ENCODE measurements around the gene WNT8B. TPM values are rescaled to one million over a fixed set of nuclear protein-coding genes. Genes with fewer than 3 reads are reported as not detected.

WNT8B gene, protein sequence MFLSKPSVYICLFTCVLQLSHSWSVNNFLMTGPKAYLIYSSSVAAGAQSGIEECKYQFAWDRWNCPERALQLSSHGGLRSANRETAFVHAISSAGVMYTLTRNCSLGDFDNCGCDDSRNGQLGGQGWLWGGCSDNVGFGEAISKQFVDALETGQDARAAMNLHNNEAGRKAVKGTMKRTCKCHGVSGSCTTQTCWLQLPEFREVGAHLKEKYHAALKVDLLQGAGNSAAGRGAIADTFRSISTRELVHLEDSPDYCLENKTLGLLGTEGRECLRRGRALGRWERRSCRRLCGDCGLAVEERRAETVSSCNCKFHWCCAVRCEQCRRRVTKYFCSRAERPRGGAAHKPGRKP
- under 1 TPM in 2 of 5 experiments, not detected in 3; 0.27 to 0.44 TPM for total RNA-seq
- polyA plus RNA-seq, result under 1 TPM; 0.09 to 0.11 TPM
- not detected for total RNA-seq

GRCh38 chr10:100462709-100463108, at the start of gene WNT8B:
Gene WNT8B (plus strand): TSS chr10:100463009. CDS start chr10:100463169, 160 bp downstream.
- Mint-ChIP-seq H3K4me3 (no peak within 1 kb of the TSS), H3K27me3 (peaks cover 0 to 7% (median 0%) of the 10 kb centered on the region in 5 donors), H3K4me1 (no peaks in the 10 kb centered on the region), H3K27ac (no peak within 1 kb of the TSS), H3K36me3 (peaks cover 0 to 24% (median 0%) of the 10 kb centered on the region in 5 donors), H3K9me3 (peaks cover 0 to 3% (median 0%) of the 10 kb centered on the region in 11 donors)
- intact Hi-C loops (cut with micrococcal nuclease), result no loop called here
- Histone ChIP-seq H3K4me1 (ENCODE audit: control insufficient read depth in 2 of 2, insufficient read depth in 2 of 2, low read length in 2 of 2) (no peaks in the 10 kb centered on the region), H3K27me3 (ENCODE audit: control insufficient read depth in 2 of 2, insufficient read depth in 2 of 2, low read length in 2 of 2) (no peaks in the 10 kb centered on the region), H3K36me3 (ENCODE audit: control insufficient read depth in 2 of 3, insufficient read depth in 3 of 3, low read length in 3 of 3) (no peaks in the 10 kb centered on the region), H3K27ac (ENCODE audit: low read depth, low read length) (no peak within 1 kb of the TSS), H3K9me3 (ENCODE audit: control insufficient read depth in 2 of 3, low read length in 3 of 3) (no peaks in the 10 kb centered on the region), H3K4me3 (ENCODE audit: low read length) (no peak within 1 kb of the TSS)
- CTCF ChIA-PET, result no interaction called here
- ATAC-seq (no peak), DNase-seq (no peak)
- POLR2A ChIA-PET, result no interaction called here

DNA sequence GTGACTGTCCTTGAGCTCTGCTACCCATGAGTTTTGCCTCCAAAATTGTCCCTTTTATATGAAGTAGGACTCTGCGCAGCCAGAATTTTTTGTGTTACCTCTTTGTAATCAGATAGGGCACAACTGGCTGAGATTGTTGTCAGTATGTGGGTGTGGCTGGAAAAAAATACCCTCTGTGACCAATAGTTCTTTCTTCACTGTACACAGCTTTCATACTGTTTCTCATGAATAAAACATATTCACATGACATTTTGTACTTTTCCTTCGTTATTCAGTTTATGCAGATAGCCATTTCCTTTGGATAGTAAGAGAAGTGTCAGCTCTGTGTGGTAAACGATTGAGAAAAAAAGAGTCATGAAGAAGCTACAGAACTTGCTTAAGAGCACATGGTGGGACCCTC, 49.6 kb upstream of the WNT8B start:
- Mint-ChIP-seq H3K36me3 (peaks cover 0 to 11% (median 0%) of the 10 kb centered on the region in 5 donors), H3K27ac (no peak overlapping the region), H3K4me1 (peaks cover 0 to 1% (median 0%) of the 10 kb centered on the region in 7 donors), H3K9me3 (peaks cover 0 to 8% (median 0%) of the 10 kb centered on the region in 11 donors), H3K27me3 (peaks cover 0 to 15% (median 5%) of the 10 kb centered on the region in 5 donors), H3K4me3 (no peak overlapping the region)
- Histone ChIP-seq H3K4me1 (ENCODE audit: control insufficient read depth in 2 of 2, insufficient read depth in 2 of 2, low read length in 2 of 2) (no peaks in the 10 kb centered on the region), H3K4me3 (ENCODE audit: low read length) (no peak overlapping the region), H3K9me3 (ENCODE audit: control insufficient read depth in 2 of 3, low read length in 3 of 3) (no peaks in the 10 kb centered on the region), H3K27me3 (ENCODE audit: control insufficient read depth in 2 of 2, insufficient read depth in 2 of 2, low read length in 2 of 2) (no peaks in the 10 kb centered on the region), H3K36me3 (ENCODE audit: control insufficient read depth in 2 of 3, insufficient read depth in 3 of 3, low read length in 3 of 3) (no peaks in the 10 kb centered on the region), H3K27ac (ENCODE audit: low read depth, low read length) (no peak overlapping the region)
- DNase-seq (no peak), ATAC-seq (no peak)
- intact Hi-C loops (cut with micrococcal nuclease), result no loop called here
- CTCF ChIA-PET, result no interaction called here
- POLR2A ChIA-PET, result no interaction called here

DNA sequence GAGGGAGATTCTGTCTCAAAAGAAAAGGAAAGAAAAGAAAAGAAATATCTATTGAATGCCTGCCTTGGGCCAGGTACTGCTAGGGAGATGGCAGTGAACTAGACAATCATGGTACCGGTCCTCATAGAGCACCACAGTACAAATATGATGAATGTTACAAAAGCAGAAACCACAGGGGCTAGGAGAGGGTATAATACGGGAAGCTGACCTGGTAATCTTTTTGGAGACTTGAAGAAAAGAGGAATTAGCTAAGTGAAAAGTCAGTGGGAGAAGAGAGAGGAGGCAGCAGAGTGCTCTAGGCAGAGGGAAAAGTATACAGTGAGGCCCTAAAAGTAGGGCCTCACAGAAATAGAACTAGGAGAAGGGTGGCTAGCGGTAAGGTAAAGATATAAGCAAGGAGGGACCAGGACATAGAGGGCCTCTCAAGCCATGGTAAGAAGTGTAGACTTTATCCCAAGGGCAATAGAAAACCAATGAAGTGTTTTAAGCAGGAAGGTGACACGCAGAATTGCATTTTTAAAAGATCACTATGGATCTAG, 42.8 kb upstream of the WNT8B start:
- Histone ChIP-seq H3K27ac (ENCODE audit: low read depth, low read length) (no peak overlapping the region), H3K9me3 (ENCODE audit: control insufficient read depth in 2 of 3, low read length in 3 of 3) (no peaks in the 10 kb centered on the region), H3K4me1 (ENCODE audit: control insufficient read depth in 2 of 2, insufficient read depth in 2 of 2, low read length in 2 of 2) (no peaks in the 10 kb centered on the region), H3K4me3 (ENCODE audit: low read length) (no peak overlapping the region), H3K27me3 (ENCODE audit: control insufficient read depth in 2 of 2, insufficient read depth in 2 of 2, low read length in 2 of 2) (no peaks in the 10 kb centered on the region), H3K36me3 (ENCODE audit: control insufficient read depth in 2 of 3, insufficient read depth in 3 of 3, low read length in 3 of 3) (no peaks in the 10 kb centered on the region)
- no peak overlapping the region for H3K4me3 Mint-ChIP-seq
- POLR2A ChIA-PET, result no interaction called here
- peaks cover 0 to 1% (median 0%) of the 10 kb centered on the region in 11 donors for H3K9me3 Mint-ChIP-seq
- no peak overlapping the region for H3K27ac Mint-ChIP-seq
- H3K36me3 Mint-ChIP-seq, result peaks cover 0 to 5% (median 0%) of the 10 kb centered on the region in 5 donors
- ATAC-seq (no peak), DNase-seq (no peak)
- H3K4me1 Mint-ChIP-seq, result peaks cover 0 to 6% (median 0%) of the 10 kb centered on the region in 7 donors
- peaks cover 0 to 11% (median 0%) of the 10 kb centered on the region in 5 donors for H3K27me3 Mint-ChIP-seq
- CTCF ChIA-PET, result interaction anchor here (0.7 kb wide), 1 partner anchor 413 kb away, joined by 3 read pairs; no protein-coding TSS in a partner anchor
- intact Hi-C loops (cut with micrococcal nuclease), result no loop called here

DNA sequence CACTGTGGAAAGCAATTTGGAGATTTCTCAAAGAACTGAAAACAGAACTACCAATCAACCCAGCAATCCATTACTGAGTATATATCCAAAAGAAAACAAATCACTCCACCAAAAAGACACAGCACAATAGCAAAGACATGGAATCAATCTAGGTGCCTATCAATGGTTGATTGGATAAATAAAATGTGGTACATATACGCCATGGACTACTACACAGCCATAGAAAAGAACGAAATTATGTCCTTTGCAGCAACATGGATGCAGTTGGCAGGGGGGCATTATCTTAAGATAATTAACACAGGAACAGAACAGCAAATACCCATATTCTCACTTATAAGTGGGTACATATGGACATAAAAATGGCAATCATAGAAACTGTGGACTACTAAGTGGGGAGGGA, 35.4 kb upstream of the WNT8B start:
- no peak overlapping the region for H3K4me3 ChIP-seq (ENCODE audit: low read length)
- H3K9me3 ChIP-seq (ENCODE audit: control insufficient read depth in 2 of 3, low read length in 3 of 3), result no peaks in the 10 kb centered on the region
- intact Hi-C loops (cut with micrococcal nuclease), result no loop called here
- H3K27ac ChIP-seq (ENCODE audit: low read depth, low read length), result no peak overlapping the region
- H3K36me3 ChIP-seq (ENCODE audit: control insufficient read depth in 2 of 3, insufficient read depth in 3 of 3, low read length in 3 of 3), result no peaks in the 10 kb centered on the region
- no peaks in the 10 kb centered on the region for H3K9me3 Mint-ChIP-seq
- H3K4me1 Mint-ChIP-seq, result peaks cover 0 to 3% (median 0%) of the 10 kb centered on the region in 7 donors
- H3K4me1 ChIP-seq (ENCODE audit: control insufficient read depth in 2 of 2, insufficient read depth in 2 of 2, low read length in 2 of 2), result no peaks in the 10 kb centered on the region
- H3K27me3 ChIP-seq (ENCODE audit: control insufficient read depth in 2 of 2, insufficient read depth in 2 of 2, low read length in 2 of 2), result no peaks in the 10 kb centered on the region
- no peak overlapping the region for H3K4me3 Mint-ChIP-seq
- DNase-seq (no peak), ATAC-seq (no peak)
- CTCF ChIA-PET, result no interaction called here
- no peaks in the 10 kb centered on the region for H3K27me3 Mint-ChIP-seq
- H3K27ac Mint-ChIP-seq, result no peak overlapping the region
- POLR2A ChIA-PET, result no interaction called here
- peaks cover 0 to 4% (median 0%) of the 10 kb centered on the region in 5 donors for H3K36me3 Mint-ChIP-seq

- H3K4me3 ChIP-seq (ENCODE audit: low read length), result no peak overlapping the region
- H3K9me3 Mint-ChIP-seq, result no peaks in the 10 kb centered on the region
- DNase-seq (peak; percentile 84 to 96 (median 92)), ATAC-seq (peak; percentile 100)
- H3K4me1 Mint-ChIP-seq, result peaks cover 0 to 18% (median 0%) of the 10 kb centered on the region in 7 donors
- H3K4me1 ChIP-seq (ENCODE audit: control insufficient read depth in 2 of 2, insufficient read depth in 2 of 2, low read length in 2 of 2), result no peaks in the 10 kb centered on the region
- CTCF ChIA-PET, result interaction anchor here (0.6 to 5.4 kb wide), 17 partner anchors 10 to 103 kb away, joined by 3 to 45 read pairs (median 4); partner anchors contain the start of genes PKD2L1 and SEC31B
- H3K27me3 Mint-ChIP-seq, result no peaks in the 10 kb centered on the region
- no peak overlapping the region for H3K4me3 Mint-ChIP-seq
- no peak overlapping the region for H3K27ac ChIP-seq (ENCODE audit: low read depth, low read length)
- intact Hi-C loops (cut with micrococcal nuclease), result loop anchor here (1.0 kb wide), 9 partner anchors 48 to 166 kb away; partner anchors contain the start of gene CWF19L1 (in 1 of the 2)
- POLR2A ChIA-PET, result interaction anchor here (1.0 kb wide), 1 partner anchor 101 kb away, joined by 3 read pairs; no protein-coding TSS in a partner anchor
- H3K9me3 ChIP-seq (ENCODE audit: control insufficient read depth in 2 of 3, low read length in 3 of 3), result no peaks in the 10 kb centered on the region
- H3K27me3 ChIP-seq (ENCODE audit: control insufficient read depth in 2 of 2, insufficient read depth in 2 of 2, low read length in 2 of 2), result no peaks in the 10 kb centered on the region
- peak overlapping the region in 1 of 9 donors; percentile 9 for H3K27ac Mint-ChIP-seq
- H3K36me3 ChIP-seq (ENCODE audit: control insufficient read depth in 2 of 3, insufficient read depth in 3 of 3, low read length in 3 of 3), result no peaks in the 10 kb centered on the region
- peaks cover 0 to 3% (median 0%) of the 10 kb centered on the region in 5 donors for H3K36me3 Mint-ChIP-seq
Measured at GRCh38 chr10:100433253-100434240, 29.3 kb upstream of the WNT8B start.

DNA sequence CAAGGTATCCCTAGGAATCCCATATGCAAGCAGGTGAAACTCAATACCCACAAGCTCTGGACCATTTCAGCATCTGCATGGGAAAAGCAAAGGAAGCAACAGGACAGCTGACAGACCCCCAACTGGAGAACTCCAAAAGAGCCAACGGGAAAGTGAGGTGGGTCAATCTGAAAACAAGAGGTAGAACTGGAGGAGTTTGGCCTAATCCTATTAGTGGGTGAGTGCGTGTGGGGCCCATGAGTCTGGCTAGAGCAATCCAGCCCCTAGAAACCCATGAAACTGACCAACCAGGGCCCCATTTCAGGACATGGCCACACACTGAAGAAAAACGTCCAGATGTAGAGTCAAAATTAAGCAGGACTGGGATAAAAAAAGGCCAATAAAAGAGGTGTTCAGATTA, 26.6 kb upstream of the WNT8B start:
- ATAC-seq (no peak), DNase-seq (no peak)
- CTCF ChIA-PET, result interaction anchor here (0.7 to 1.3 kb wide), 2 partner anchors 72 to 92 kb away, joined by 3 read pairs; no protein-coding TSS in a partner anchor
- Mint-ChIP-seq H3K4me3 (no peak overlapping the region), H3K9me3 (no peaks in the 10 kb centered on the region), H3K27ac (no peak overlapping the region), H3K4me1 (peaks cover 0 to 18% (median 0%) of the 10 kb centered on the region in 7 donors), H3K36me3 (peaks cover 0 to 3% (median 0%) of the 10 kb centered on the region in 5 donors), H3K27me3 (no peaks in the 10 kb centered on the region)
- POLR2A ChIA-PET, result no interaction called here
- H3K27ac ChIP-seq (ENCODE audit: low read depth, low read length), result no peak overlapping the region
- H3K4me1 ChIP-seq (ENCODE audit: control insufficient read depth in 2 of 2, insufficient read depth in 2 of 2, low read length in 2 of 2), result no peaks in the 10 kb centered on the region
- no peak overlapping the region for H3K4me3 ChIP-seq (ENCODE audit: low read length)
- no peaks in the 10 kb centered on the region for H3K9me3 ChIP-seq (ENCODE audit: control insufficient read depth in 2 of 3, low read length in 3 of 3)
- H3K36me3 ChIP-seq (ENCODE audit: control insufficient read depth in 2 of 3, insufficient read depth in 3 of 3, low read length in 3 of 3), result no peaks in the 10 kb centered on the region
- no peaks in the 10 kb centered on the region for H3K27me3 ChIP-seq (ENCODE audit: control insufficient read depth in 2 of 2, insufficient read depth in 2 of 2, low read length in 2 of 2)
- intact Hi-C loops (cut with micrococcal nuclease), result no loop called here
